Liver (tissue), 9 donors: ENCODE data around the gene SOX18. TPM values are rescaled to one million over a fixed set of nuclear protein-coding genes. Genes with fewer than 3 reads are reported as not detected.

Experiments used
- DNase-seq: peaks from one replicate; pipeline ENCODE4 v3.0.0-alpha.2; 2017; ENCODE audit warnings: low spot score
- H3K27ac ChIP-seq, 2 donors: one replicate each; pipeline ENCODE4 v1.7.0; 2013; ENCODE audit warnings: inconsistent platforms in 2 of 2, low read length in 2 of 2, control low read depth in 1 of 2, low read depth in 1 of 2, mild to moderate bottlenecking in 1 of 2
- H3K27me3 ChIP-seq, 4 donors: one replicate each; pipeline versions ENCODE4 v1.6.1 to v1.7.0; 2013; ENCODE audit warnings: low read length in 3 of 4, inconsistent platforms in 1 of 4, mild to moderate bottlenecking in 1 of 4, moderate library complexity in 1 of 4; ENCODE audit not compliant: control insufficient read depth in 4 of 4, insufficient read depth in 4 of 4
- H3K36me3 ChIP-seq, 4 donors: one replicate each; pipeline versions ENCODE4 v1.6.1 to v1.7.0; 2013; ENCODE audit warnings: low read length in 3 of 4, mild to moderate bottlenecking in 3 of 4, low read depth in 1 of 4, moderate library complexity in 1 of 4; ENCODE audit not compliant: control insufficient read depth in 4 of 4, insufficient read depth in 3 of 4
- H3K4me1 ChIP-seq, 4 donors: one replicate each; pipeline versions ENCODE4 v1.6.1 to v1.7.0; 2013; ENCODE audit warnings: low read length in 3 of 4, mild to moderate bottlenecking in 3 of 4, moderate library complexity in 1 of 4; ENCODE audit not compliant: control insufficient read depth in 4 of 4, insufficient read depth in 4 of 4
- H3K4me3 ChIP-seq, 3 donors: one replicate each; pipeline versions ENCODE4 v1.6.1 to v1.7.0; 2013; ENCODE audit warnings: low read length in 3 of 3, control low read depth in 1 of 3, low read depth in 1 of 3, mild to moderate bottlenecking in 1 of 3
- H3K9ac ChIP-seq, 2 donors: one replicate each; pipeline ENCODE4 v1.7.0; 2013; ENCODE audit warnings: low read length in 2 of 2, mild to moderate bottlenecking in 2 of 2, moderate library complexity in 2 of 2, control low read depth in 1 of 2, low read depth in 1 of 2
- H3K9me3 ChIP-seq, 4 donors: one replicate each; pipeline versions ENCODE4 v1.6.1 to v1.7.0; 2013; ENCODE audit warnings: low read length in 3 of 4; ENCODE audit not compliant: control insufficient read depth in 4 of 4
- EGR1 ChIP-seq, 2 donors: IDR thresholded peaks; 2 replicates each; pipeline ENCODE4 v1.6.1; 2016 to 2018; ENCODE audit warnings: antibody characterized with exemption in 2 of 2, low read depth in 2 of 2
- FOXA1 ChIP-seq: IDR thresholded peaks from 2 replicates; pipeline ENCODE4 v1.6.1; 2016; ENCODE audit warnings: antibody characterized with exemption
- FOXA2 ChIP-seq: IDR thresholded peaks from 2 replicates; pipeline ENCODE4 v1.6.1; 2016; ENCODE audit warnings: antibody characterized with exemption
- GABPA ChIP-seq, 2 donors: IDR thresholded peaks in 1 of 2; conservative IDR thresholded peaks in 1 of 2; 2 replicates each; pipeline ENCODE4 v1.6.1; 2016; ENCODE audit warnings: antibody characterized with exemption in 2 of 2, mild to moderate bottlenecking in 1 of 2, moderate library complexity in 1 of 2
- HNF4A ChIP-seq, 2 donors: conservative IDR thresholded peaks; 2 replicates each; pipeline ENCODE4 v1.6.1; 2016; ENCODE audit warnings: antibody characterized with exemption in 2 of 2, mild to moderate bottlenecking in 2 of 2
- JUND ChIP-seq, 2 donors: IDR thresholded peaks; 2 replicates each; pipeline ENCODE4 v1.6.1; 2016; ENCODE audit warnings: antibody characterized with exemption in 2 of 2
- NR2F2 ChIP-seq: IDR thresholded peaks from 2 replicates; pipeline ENCODE4 v1.6.1; 2016; ENCODE audit warnings: antibody characterized with exemption
- RAD21 ChIP-seq, 2 donors: IDR thresholded peaks; 2 replicates each; pipeline ENCODE4 v1.6.1; 2016; ENCODE audit warnings: antibody characterized with exemption in 2 of 2, mild to moderate bottlenecking in 2 of 2
- RXRA ChIP-seq, 2 donors: IDR thresholded peaks; 2 replicates each; pipeline ENCODE4 v1.6.1; 2017 to 2018; ENCODE audit warnings: antibody characterized with exemption in 2 of 2, mild to moderate bottlenecking in 1 of 2
- TAF1 ChIP-seq: conservative IDR thresholded peaks from 2 replicates; pipeline ENCODE4 v1.6.1; 2016; ENCODE audit warnings: antibody characterized with exemption, mild to moderate bottlenecking
- WGBS: extraction: QIAGEN DNeasy Blood & Tissue Kit; methylation state at CpG from one replicate; pipeline ENCODE4 v1.1.7; 2013; 5-methylcytosine and 5-hydroxymethylcytosine counted together
- polyA plus RNA-seq, 2 donors: library from polyadenylated mRNA; stranded (reverse) in 1 of 2; unstranded in 1 of 2; fragments of 200-250 nt in 1 of 2; fragments of >200 nt in 1 of 2; fragmentation: Nextera tagmentation in 1 of 2; extraction: Ambion mirVana in 1 of 2; gene quantifications; one replicate each; pipeline versions ENCODE4 v1.2.1 to v1.2.3, GENCODE V29; 2013 to 2015
- total RNA-seq, 2 donors: library from RNA; depleted of rRNA; stranded (reverse); fragments of >200 nt; gene quantifications; one replicate each; pipeline ENCODE4 v1.2.3, GENCODE V29; 2014
- TF ChIP-seq, protein P1 (sequence below): IDR thresholded peaks from 2 replicates; pipeline ENCODE4 v1.6.1; 2016; ENCODE audit warnings: antibody characterized with exemption
- TF ChIP-seq, protein P2 (sequence below): IDR thresholded peaks from 2 replicates; pipeline ENCODE4 v1.6.1; 2016; ENCODE audit warnings: antibody characterized with exemption
- TF ChIP-seq, protein P3 (sequence below): IDR thresholded peaks from 2 replicates; pipeline ENCODE4 v1.6.1; 2016; ENCODE audit warnings: antibody characterized with exemption, mild to moderate bottlenecking
- donor health status: healthy.
- donor health status: healthy.
- donor health status: healthy.
- donor health status: healthy.
- donor health status: healthy.

SOX18 gene
- total and polyA plus RNA-seq, 4 donors = 1.1 to 5.8 (median 2.6) TPM

DNA sequence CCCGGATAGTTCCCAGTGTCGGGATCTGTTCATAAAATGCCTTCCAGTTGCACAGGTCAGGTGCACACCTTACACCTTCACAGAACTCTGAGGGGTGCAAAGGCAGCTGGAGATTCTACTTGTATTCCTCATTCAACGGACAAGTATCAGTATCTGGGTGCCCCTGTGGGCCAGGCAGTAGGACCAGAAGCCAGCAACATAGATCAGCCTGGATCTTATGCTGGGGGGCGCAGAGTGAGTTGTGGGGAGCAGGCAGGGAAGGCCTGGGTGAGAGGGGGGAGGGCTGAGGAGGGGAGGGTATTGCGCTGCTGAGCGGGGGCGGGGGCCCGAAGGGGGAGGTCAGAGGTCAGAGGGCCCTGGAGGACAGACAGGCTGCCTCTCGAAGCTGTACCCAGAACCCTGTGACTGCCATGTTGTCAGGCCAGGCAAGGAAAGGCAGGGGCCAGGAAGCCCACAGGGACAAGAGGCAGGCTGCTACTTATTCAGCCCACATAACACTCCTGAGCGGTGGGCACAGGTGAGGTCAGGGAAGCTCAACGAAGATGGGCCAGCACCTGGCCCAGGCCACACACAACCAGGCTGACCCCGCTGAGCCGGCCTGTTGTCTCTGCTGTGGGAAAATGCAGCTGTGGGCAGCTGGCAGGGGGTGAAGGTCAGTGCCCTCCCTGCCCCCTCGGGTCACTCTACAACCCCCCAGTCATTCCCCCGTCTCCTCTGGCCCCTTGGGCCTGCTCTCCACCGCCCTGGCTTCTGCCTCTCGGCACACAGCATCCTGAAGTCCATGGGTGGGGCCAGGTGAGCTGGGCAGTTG lies 31.6 kb upstream of the SOX18 start:
- peaks cover 0 to 6% (median 0%) of the 10 kb centered on the region in 4 donors for H3K27me3 ChIP-seq
- peaks cover 14 to 35% (median 19%) of the 10 kb centered on the region in 4 donors for H3K4me1 ChIP-seq
- WGBS = 78% methylated on average over 17 of the region's 17 CpGs
- H3K36me3 ChIP-seq = no peaks in the 10 kb centered on the region
- TF ChIP-seq RAD21 (IDR thresholded peaks at IDR 0.05) (no peak), JUND (IDR thresholded peaks at IDR 0.05) (no peak), RXRA (IDR thresholded peaks at IDR 0.05) (no peak), TAF1 (no peak), GABPA (IDR thresholded peaks at IDR 0.05 in 1 of 2, conservative IDR thresholded peaks at IDR 0.05 in 1 of 2) (no peak), EGR1 (IDR thresholded peaks at IDR 0.05; ENCODE audit: low read depth in 2 of 2) (no peak), NR2F2 (no peak), FOXA1 (no peak), HNF4A (conservative IDR thresholded peaks at IDR 0.05) (no peak), FOXA2 (no peak)
- TF ChIP-seq, protein P1, sequence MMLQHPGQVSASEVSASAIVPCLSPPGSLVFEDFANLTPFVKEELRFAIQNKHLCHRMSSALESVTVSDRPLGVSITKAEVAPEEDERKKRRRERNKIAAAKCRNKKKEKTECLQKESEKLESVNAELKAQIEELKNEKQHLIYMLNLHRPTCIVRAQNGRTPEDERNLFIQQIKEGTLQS = no peak
- TF ChIP-seq, protein P2, sequence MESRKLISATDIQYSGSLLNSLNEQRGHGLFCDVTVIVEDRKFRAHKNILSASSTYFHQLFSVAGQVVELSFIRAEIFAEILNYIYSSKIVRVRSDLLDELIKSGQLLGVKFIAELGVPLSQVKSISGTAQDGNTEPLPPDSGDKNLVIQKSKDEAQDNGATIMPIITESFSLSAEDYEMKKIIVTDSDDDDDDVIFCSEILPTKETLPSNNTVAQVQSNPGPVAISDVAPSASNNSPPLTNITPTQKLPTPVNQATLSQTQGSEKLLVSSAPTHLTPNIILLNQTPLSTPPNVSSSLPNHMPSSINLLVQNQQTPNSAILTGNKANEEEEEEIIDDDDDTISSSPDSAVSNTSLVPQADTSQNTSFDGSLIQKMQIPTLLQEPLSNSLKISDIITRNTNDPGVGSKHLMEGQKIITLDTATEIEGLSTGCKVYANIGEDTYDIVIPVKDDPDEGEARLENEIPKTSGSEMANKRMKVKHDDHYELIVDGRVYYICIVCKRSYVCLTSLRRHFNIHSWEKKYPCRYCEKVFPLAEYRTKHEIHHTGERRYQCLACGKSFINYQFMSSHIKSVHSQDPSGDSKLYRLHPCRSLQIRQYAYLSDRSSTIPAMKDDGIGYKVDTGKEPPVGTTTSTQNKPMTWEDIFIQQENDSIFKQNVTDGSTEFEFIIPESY = no peak
- TF ChIP-seq, protein P3, sequence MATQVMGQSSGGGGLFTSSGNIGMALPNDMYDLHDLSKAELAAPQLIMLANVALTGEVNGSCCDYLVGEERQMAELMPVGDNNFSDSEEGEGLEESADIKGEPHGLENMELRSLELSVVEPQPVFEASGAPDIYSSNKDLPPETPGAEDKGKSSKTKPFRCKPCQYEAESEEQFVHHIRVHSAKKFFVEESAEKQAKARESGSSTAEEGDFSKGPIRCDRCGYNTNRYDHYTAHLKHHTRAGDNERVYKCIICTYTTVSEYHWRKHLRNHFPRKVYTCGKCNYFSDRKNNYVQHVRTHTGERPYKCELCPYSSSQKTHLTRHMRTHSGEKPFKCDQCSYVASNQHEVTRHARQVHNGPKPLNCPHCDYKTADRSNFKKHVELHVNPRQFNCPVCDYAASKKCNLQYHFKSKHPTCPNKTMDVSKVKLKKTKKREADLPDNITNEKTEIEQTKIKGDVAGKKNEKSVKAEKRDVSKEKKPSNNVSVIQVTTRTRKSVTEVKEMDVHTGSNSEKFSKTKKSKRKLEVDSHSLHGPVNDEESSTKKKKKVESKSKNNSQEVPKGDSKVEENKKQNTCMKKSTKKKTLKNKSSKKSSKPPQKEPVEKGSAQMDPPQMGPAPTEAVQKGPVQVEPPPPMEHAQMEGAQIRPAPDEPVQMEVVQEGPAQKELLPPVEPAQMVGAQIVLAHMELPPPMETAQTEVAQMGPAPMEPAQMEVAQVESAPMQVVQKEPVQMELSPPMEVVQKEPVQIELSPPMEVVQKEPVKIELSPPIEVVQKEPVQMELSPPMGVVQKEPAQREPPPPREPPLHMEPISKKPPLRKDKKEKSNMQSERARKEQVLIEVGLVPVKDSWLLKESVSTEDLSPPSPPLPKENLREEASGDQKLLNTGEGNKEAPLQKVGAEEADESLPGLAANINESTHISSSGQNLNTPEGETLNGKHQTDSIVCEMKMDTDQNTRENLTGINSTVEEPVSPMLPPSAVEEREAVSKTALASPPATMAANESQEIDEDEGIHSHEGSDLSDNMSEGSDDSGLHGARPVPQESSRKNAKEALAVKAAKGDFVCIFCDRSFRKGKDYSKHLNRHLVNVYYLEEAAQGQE = no peak
- no peak overlapping the region for H3K27ac ChIP-seq
- H3K9ac ChIP-seq = no peak overlapping the region
- H3K4me3 ChIP-seq = peak overlapping the region in 1 of 3 donors; percentile 61
- H3K9me3 ChIP-seq = no peaks in the 10 kb centered on the region
- no peak for DNase-seq

DNA sequence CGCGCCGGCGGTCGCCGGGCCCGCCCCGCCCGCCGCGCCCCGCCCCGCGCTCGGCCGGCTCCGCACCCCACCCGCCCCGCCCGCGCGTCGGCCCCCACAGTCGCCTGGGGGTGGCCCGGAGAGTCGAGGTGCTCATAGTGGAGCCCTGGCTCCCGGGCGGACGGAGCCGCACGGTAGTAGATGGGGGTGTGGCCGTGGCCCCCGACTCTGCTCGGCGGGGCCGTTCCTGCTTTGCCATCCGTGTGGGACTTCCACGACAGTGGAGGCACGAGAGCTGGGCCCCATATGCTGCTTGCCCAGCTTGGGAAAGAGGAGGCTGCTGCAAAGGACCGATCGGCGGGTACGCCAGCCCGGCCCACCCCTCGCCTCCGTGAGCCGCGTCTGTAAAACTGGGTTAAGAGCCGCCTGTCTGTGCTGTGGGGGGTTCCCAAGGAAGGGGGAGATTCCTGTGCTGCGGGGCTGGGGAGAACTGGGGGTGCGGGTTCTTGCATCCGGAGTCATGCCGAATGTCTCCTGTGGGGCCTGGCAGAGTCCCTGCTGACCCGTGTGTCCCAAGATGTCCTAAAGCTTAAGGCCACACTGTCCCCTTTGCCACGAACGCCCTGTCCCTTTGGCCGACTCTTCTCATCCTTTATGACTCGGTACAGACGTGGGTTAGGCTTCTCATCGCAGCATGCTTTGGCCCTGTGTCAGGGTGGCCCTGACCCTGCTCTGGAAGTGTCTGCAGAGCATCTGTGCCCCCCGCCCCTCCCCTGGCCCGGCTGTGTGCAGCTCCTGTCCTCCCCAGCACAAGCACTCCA lies 30.8 kb upstream of the SOX18 start, which contains the start of gene OPRL1:
OPRL1 (plus strand) TSS at position 70 of the 800 bp plus-strand sequence. CDS start 12,639 bp downstream, outside the sequence.
- TF ChIP-seq, protein P2 = no peak
- TF ChIP-seq TAF1 (no peak), JUND (IDR thresholded peaks at IDR 0.05) (no peak), FOXA1 (no peak)
- 18% methylated on average over 62 of the region's 62 CpGs for WGBS
- Histone ChIP-seq H3K36me3 (no peaks in the 10 kb centered on the region), H3K27me3 (peaks cover 0 to 6% (median 0%) of the 10 kb centered on the region in 4 donors), H3K4me3 (peak within 1 kb of the TSS; percentile 45 to 66 (median 61)), H3K9ac (peak within 1 kb of the TSS; percentile 1 to 25), H3K4me1 (peaks cover 14 to 35% (median 19%) of the 10 kb centered on the region in 4 donors), H3K9me3 (no peaks in the 10 kb centered on the region), H3K27ac (peak within 1 kb of the TSS; percentile 50 to 74)
- no peak for DNase-seq
